ENCODE results near the gene CCDC138. TPM values are rescaled to one million over a fixed set of nuclear protein-coding genes. Genes with fewer than 3 reads are reported as not detected.

The CCDC138 gene
- total RNA-seq, 1 donor from 2014 or later: 4.1 TPM

DNA sequence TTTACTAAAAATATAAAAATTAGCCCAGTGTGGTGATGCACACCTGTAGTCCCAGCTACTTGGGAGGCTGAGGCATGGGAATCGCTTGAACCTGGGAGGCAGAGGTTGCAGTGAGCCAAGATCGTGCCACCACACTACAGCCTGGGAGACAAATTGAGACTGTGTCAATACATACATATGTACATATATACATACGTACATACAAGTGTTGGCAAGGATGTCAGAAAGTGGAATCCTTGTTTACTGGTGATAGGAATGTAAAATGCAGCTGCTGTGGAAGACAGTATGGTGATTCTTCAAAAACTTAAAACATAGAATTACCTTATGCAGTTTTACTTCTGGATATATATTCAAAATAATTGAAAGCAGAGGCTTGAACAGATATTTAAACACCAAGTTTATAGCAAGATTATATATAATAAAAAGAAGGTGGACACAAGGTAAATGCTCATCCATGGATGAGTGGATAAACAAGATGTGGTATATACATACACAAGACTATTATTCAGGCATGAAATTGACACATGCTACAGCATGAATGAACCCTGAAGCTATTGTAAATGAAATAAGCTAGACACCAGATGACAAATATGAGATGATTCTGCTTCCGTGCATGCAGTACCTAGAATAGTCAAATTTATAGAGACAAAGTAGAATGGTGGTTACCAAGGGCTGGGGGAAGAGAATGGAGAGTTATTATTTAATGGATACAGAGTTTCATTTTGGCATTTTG, 43.2 kb downstream of the CCDC138 start:
- peaks cover 3% of the 10 kb centered on the region for H3K36me3 Mint-ChIP-seq (ENCODE audit: low read depth)
- TF ChIP-seq, protein P1, sequence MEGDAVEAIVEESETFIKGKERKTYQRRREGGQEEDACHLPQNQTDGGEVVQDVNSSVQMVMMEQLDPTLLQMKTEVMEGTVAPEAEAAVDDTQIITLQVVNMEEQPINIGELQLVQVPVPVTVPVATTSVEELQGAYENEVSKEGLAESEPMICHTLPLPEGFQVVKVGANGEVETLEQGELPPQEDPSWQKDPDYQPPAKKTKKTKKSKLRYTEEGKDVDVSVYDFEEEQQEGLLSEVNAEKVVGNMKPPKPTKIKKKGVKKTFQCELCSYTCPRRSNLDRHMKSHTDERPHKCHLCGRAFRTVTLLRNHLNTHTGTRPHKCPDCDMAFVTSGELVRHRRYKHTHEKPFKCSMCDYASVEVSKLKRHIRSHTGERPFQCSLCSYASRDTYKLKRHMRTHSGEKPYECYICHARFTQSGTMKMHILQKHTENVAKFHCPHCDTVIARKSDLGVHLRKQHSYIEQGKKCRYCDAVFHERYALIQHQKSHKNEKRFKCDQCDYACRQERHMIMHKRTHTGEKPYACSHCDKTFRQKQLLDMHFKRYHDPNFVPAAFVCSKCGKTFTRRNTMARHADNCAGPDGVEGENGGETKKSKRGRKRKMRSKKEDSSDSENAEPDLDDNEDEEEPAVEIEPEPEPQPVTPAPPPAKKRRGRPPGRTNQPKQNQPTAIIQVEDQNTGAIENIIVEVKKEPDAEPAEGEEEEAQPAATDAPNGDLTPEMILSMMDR (IDR thresholded peaks at IDR 0.05): no peak
- H3K27me3 Mint-ChIP-seq (ENCODE audit: low read depth): no peaks in the 10 kb centered on the region
- H3K4me1 Mint-ChIP-seq (ENCODE audit: low read depth): no peaks in the 10 kb centered on the region
- H3K9me3 Mint-ChIP-seq (ENCODE audit: low read depth): peaks cover 7% of the 10 kb centered on the region
- no peak for DNase-seq (ENCODE audit: low spot score)
- no peak overlapping the region for H3K27ac Mint-ChIP-seq (ENCODE audit: unreplicated experiment)
- H3K4me3 Mint-ChIP-seq (ENCODE audit: unreplicated experiment): no peak overlapping the region

DNA sequence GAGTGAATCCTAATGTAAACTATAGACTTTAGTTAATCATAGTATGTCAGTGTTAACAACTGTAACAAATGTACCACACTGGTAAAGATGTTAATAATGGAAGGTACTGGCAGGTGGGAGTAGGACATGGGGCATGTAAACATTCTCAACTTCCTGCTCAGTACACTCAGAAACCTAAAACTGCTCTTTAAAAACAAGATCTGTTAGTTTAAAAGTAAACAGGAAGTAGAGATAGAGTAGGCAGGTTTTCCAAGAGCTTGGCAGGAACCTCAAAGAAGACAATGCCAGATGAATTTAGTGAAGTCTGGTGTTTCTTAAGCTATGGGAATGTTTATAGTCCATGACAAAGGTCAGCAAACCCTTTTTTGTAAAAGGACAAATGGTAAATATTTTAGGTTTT, 46.6 kb downstream of the CCDC138 start:
- TF ChIP-seq, protein P1 (IDR thresholded peaks at IDR 0.05): no peak
- H3K27ac Mint-ChIP-seq (ENCODE audit: unreplicated experiment): no peak overlapping the region
- no peak for DNase-seq (ENCODE audit: low spot score)
- peaks cover 32% of the 10 kb centered on the region for H3K9me3 Mint-ChIP-seq (ENCODE audit: low read depth)
- no peaks in the 10 kb centered on the region for H3K27me3 Mint-ChIP-seq (ENCODE audit: low read depth)
- no peaks in the 10 kb centered on the region for H3K4me1 Mint-ChIP-seq (ENCODE audit: low read depth)
- H3K4me3 Mint-ChIP-seq (ENCODE audit: unreplicated experiment): no peak overlapping the region
- peaks cover 9% of the 10 kb centered on the region for H3K36me3 Mint-ChIP-seq (ENCODE audit: low read depth)

GRCh38 chr2:108834620-108835019, 48.0 kb downstream of the CCDC138 start:
- DNase-seq (ENCODE audit: low spot score): no peak
- Mint-ChIP-seq H3K9me3 (ENCODE audit: low read depth) (peaks cover 38% of the 10 kb centered on the region), H3K27me3 (ENCODE audit: low read depth) (no peaks in the 10 kb centered on the region), H3K4me3 (ENCODE audit: unreplicated experiment) (no peak overlapping the region), H3K4me1 (ENCODE audit: low read depth) (no peaks in the 10 kb centered on the region), H3K36me3 (ENCODE audit: low read depth) (peaks cover 9% of the 10 kb centered on the region), H3K27ac (ENCODE audit: unreplicated experiment) (no peak overlapping the region)
- TF ChIP-seq, protein P1 (IDR thresholded peaks at IDR 0.05): no peak

DNA sequence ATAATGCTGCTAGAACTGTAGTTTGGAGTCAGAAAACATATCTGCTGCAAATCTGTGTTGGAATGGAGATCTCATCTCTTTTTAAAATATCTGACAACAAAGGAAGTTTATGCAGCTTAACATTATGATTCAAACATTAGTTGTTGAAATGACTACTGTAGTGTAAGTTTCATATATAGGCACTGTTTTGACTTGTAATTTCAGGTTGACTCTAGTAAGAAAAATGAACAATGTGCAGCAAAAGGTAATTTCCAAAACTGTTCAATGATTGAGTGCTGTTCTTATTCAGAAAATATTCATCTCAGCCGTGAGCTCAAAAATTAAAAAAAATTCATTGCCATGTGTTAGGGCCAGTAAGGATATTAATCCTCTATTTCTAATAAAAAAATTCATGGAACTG, 48.5 kb downstream of the CCDC138 start:
- Mint-ChIP-seq H3K4me3 (ENCODE audit: unreplicated experiment) (no peak overlapping the region), H3K4me1 (ENCODE audit: low read depth) (no peaks in the 10 kb centered on the region), H3K27ac (ENCODE audit: unreplicated experiment) (no peak overlapping the region), H3K27me3 (ENCODE audit: low read depth) (no peaks in the 10 kb centered on the region), H3K36me3 (ENCODE audit: low read depth) (peaks cover 12% of the 10 kb centered on the region), H3K9me3 (ENCODE audit: low read depth) (peaks cover 42% of the 10 kb centered on the region)
- TF ChIP-seq, protein P1 (IDR thresholded peaks at IDR 0.05): no peak
- DNase-seq (ENCODE audit: low spot score): no peak

DNA sequence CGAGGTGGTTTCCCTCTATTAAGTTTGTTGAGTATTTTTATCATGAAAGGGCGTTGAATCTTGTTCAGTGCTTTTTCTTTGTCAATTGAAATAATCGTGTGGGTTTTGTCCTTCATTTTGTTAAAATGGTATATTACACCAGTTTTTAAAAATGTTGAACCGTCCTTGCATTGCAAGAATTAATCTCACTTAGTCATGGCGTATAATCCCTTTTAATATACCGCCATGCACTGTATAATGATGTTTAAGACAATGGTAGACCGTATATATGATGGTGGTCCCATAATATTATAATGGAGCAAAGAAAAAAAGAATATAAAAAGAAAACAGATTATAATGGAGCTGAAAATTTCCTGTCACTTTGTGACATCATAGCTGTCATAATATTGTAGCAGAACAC, 50.6 kb downstream of the CCDC138 start:
- Mint-ChIP-seq H3K27ac (ENCODE audit: unreplicated experiment) (no peak overlapping the region), H3K36me3 (ENCODE audit: low read depth) (peaks cover 24% of the 10 kb centered on the region), H3K4me3 (ENCODE audit: unreplicated experiment) (no peak overlapping the region), H3K9me3 (ENCODE audit: low read depth) (peaks cover 57% of the 10 kb centered on the region), H3K27me3 (ENCODE audit: low read depth) (no peaks in the 10 kb centered on the region), H3K4me1 (ENCODE audit: low read depth) (no peaks in the 10 kb centered on the region)
- no peak for DNase-seq (ENCODE audit: low spot score)
- TF ChIP-seq, protein P1 (IDR thresholded peaks at IDR 0.05): no peak

Data from chondrocyte (in vitro differentiated cells).